HUES64 (cell line): ENCODE measurements around the gene PTGR2.
"Not testable (repeated sequence)": the region's sequence is repeated elsewhere in the genome, so short reads cannot be mapped to it uniquely, and the experiment has no call there.

Experiments
- H3K27ac ChIP-seq: 2 replicates; pipeline ENCODE4 v1.7.0; 2013; ENCODE audit warnings: low read depth, low read length, inconsistent platforms
- H3K27me3 ChIP-seq: 2 replicates; pipeline ENCODE4 v1.6.1; 2013; ENCODE audit warnings: mild to moderate bottlenecking, low read length; ENCODE audit not compliant: insufficient read depth
- H3K36me3 ChIP-seq: 2 replicates; pipeline ENCODE4 v1.6.1; 2013; ENCODE audit warnings: mild to moderate bottlenecking, low read length; ENCODE audit not compliant: insufficient read depth
- H3K4me1 ChIP-seq: 2 replicates; pipeline ENCODE4 v1.6.1; 2013; ENCODE audit warnings: mild to moderate bottlenecking, low read length, moderate library complexity; ENCODE audit not compliant: insufficient read depth
- H3K4me3 ChIP-seq: 2 replicates; pipeline ENCODE4 v1.5.1; 2013; ENCODE audit warnings: mild to moderate bottlenecking, low read length, moderate library complexity
- H3K9ac ChIP-seq: 2 replicates; pipeline ENCODE4 v1.6.1; 2013; ENCODE audit warnings: mild to moderate bottlenecking, low read depth, low read length
- H3K9me3 ChIP-seq: 2 replicates; pipeline ENCODE4 v1.6.1; 2013; ENCODE audit warnings: low read depth, low read length; ENCODE audit not compliant: insufficient read depth
- WGBS: fragments of 150-250, 120-280 bp; methylation state at CpG from one replicate; pipeline ENCODE4 v1.1.7; 2013; ENCODE audit warnings: missing lambda C conversion rate; 5-methylcytosine and 5-hydroxymethylcytosine counted together

Gene PTGR2

DNA sequence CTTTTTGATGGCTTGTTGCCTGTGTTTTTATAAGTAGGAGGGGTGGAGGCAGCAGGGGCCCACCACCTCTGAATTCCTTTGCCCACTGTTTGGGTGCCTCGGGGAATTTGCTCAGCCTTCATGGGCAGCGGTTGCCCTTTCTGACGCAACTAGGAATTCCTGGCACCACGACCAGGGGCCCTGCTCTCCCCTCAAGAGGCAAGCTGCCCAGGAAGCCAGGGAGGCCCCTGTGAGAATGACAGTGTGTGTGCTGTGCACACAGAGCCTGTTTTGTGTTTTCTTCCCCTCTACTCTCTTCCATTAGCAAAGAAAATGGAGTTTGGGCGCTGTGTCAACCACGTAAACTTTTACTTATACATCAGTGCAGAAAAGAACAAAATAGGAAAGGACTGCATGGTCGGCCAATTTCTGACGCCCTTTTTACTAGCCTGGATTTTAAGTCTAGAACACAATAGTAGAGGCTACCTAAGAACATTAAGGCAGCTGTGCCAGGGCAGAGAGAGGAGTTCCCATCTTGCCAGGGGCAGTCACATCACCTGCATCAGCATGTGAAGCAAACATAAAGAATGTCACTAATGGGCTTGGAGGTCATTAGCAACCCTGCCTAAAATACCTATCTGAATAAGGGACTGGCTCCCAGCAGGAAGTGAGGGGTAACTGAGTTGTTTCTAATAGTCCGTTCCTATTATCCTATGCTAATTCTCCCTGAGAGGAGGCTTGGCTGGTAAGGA lies 17.9 kb upstream of the PTGR2 start:
- no peaks in the 10 kb centered on the region for H3K36me3 ChIP-seq
- peaks cover 16% of the 10 kb centered on the region for H3K4me1 ChIP-seq
- H3K27ac ChIP-seq = no peak overlapping the region
- H3K9me3 ChIP-seq = no peaks in the 10 kb centered on the region
- no peak overlapping the region for H3K9ac ChIP-seq
- 55% methylated on average over 8 of the region's 9 CpGs for WGBS
- H3K27me3 ChIP-seq = no peaks in the 10 kb centered on the region
- H3K4me3 ChIP-seq = no peak overlapping the region

DNA sequence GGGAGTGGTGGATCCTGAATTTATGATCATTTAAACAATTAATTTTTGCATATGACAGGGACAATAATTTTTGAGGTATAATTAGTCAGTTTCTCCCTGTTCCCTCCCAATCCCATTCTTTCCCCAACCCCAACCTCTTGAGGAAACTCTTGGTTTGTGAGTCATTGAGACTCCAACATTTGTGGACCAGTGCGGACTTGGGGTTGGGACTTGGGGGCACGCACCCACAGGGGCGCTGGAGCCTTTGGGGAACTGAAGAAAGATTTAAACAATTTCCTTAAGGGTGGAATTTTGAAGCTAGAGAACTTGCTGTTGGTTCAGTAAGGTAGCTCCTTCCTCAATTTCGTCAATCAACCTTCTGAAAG lies 17.4 kb upstream of the PTGR2 start:
- Histone ChIP-seq H3K9ac (no peak overlapping the region), H3K9me3 (no peaks in the 10 kb centered on the region), H3K36me3 (no peaks in the 10 kb centered on the region), H3K4me3 (no peak overlapping the region), H3K27me3 (no peaks in the 10 kb centered on the region), H3K27ac (no peak overlapping the region), H3K4me1 (peaks cover 16% of the 10 kb centered on the region)
- 89% methylated on average over 4 of the region's 4 CpGs for WGBS

- H3K27ac ChIP-seq, H3K36me3 ChIP-seq, H3K9me3 ChIP-seq, H3K4me3 ChIP-seq, H3K9ac ChIP-seq, H3K27me3 ChIP-seq: not testable (repeated sequence)
- H3K4me1 ChIP-seq = peaks cover 16% of the 10 kb centered on the region
- WGBS = 91% methylated on average over 7 of the region's 7 CpGs
Measured at GRCh38 chr14:73838293-73839034, 13.2 kb upstream of the PTGR2 start.

DNA sequence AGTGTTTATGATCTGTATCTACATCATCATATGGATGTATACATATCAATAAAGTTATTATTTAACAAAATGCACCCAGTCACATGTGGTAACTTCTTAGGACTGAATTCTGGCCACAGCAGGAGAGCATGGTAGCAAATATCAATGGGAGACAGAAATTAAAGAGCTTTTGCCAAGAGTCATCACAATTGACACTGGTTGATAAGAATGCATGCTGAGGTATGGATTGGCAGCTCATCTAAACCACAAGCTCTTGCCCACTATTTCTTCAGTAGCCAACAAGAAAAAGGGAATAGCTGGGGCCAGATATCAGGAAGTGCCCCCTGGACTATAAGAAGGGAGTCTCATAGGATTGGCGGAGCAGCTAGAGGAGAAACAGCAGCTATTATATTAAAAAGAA lies 9.4 kb upstream of the PTGR2 start:
- Histone ChIP-seq H3K4me1 (no peaks in the 10 kb centered on the region), H3K27me3 (no peaks in the 10 kb centered on the region)
- WGBS = 92% methylated on average over 1 of the region's 1 CpG

DNA sequence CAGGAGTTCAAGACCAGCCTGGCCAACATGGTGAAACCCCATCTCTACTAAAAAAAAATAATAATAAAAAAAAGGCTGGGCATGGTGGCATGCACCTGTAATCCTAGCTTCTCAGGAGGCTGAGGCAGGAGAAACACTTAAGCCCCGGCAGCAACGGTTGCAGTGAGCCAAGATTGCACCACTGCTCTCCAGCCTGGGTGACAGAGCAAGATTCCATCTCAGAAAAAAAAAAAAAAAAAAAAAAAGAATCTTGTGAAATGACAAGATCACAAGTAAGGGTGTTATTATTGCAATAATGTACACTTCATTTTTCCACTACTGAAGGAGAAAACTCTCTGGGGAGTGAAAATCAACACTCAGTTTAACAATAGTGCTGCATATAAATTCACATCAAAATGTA lies 8.8 kb upstream of the PTGR2 start:
- WGBS = 93% methylated on average over 2 of the region's 2 CpGs
- Histone ChIP-seq H3K36me3 (no peaks in the 10 kb centered on the region), H3K4me3 (no peak overlapping the region), H3K27ac (no peak overlapping the region), H3K9me3 (0 out of 2 replicates have a peak, but pooled peaks cover 3% of the 10 kb centered on the region), H3K27me3 (no peaks in the 10 kb centered on the region), H3K9ac (no peak overlapping the region), H3K4me1 (no peaks in the 10 kb centered on the region)

More for the DNA sequence above, 9.4 kb upstream of the PTGR2 start:
- Histone ChIP-seq H3K4me3 (no peak overlapping the region), H3K36me3 (no peaks in the 10 kb centered on the region), H3K9me3 (0 out of 2 replicates have a peak, but pooled peaks cover 3% of the 10 kb centered on the region), H3K9ac (no peak overlapping the region), H3K27ac (no peak overlapping the region)

- 0 out of 2 replicates have a peak, but pooled peaks cover 3% of the 10 kb centered on the region for H3K9me3 ChIP-seq
- no peak overlapping the region for H3K9ac ChIP-seq
- no peaks in the 10 kb centered on the region for H3K4me1 ChIP-seq
- no peaks in the 10 kb centered on the region for H3K36me3 ChIP-seq
- no peak overlapping the region for H3K4me3 ChIP-seq
- no peak overlapping the region for H3K27ac ChIP-seq
- H3K27me3 ChIP-seq = no peaks in the 10 kb centered on the region
- 70% methylated on average over 2 of the region's 2 CpGs for WGBS
Measured at GRCh38 chr14:73843296-73843695, 8.3 kb upstream of the PTGR2 start.

DNA sequence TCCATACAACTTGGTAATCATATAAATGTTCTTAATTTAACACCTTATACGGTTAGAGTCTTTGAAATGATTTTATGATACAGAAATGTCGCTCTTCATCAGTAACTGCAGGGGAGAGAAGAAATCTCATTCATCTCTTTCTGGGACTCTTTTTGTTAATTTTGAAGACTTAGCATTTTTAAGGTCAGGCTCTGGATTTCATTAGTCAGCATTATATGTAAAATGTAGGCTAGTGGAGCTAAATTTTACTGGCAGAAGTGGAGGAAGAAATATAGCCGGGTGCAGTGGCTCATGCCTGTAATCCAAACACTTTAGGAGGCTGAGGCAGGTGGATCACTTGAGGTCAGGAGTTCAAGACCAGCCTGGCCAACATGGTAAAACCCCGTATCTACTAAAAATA lies 4.7 kb upstream of the PTGR2 start:
- 91% methylated on average over 4 of the region's 4 CpGs for WGBS

GRCh38 chr14:73851000-73851399 lies 631 bp upstream of the PTGR2 start:
- Histone ChIP-seq H3K9ac (peak overlapping the region; percentile 99), H3K27ac (peak overlapping the region; percentile 57; the same call in 1 of the 2 replicates), H3K4me3 (peak overlapping the region; percentile 98), H3K9me3 (0 out of 2 replicates have a peak, but pooled peaks cover 2% of the 10 kb centered on the region), H3K36me3 (peaks cover 13% of the 10 kb centered on the region), H3K27me3 (no peaks in the 10 kb centered on the region), H3K4me1 (peaks cover 9% of the 10 kb centered on the region; the same call in 1 of the 2 replicates)
- WGBS = 64% methylated on average over 6 of the region's 6 CpGs

More for the DNA sequence above, 4.7 kb upstream of the PTGR2 start:
- Histone ChIP-seq H3K4me1 (peaks cover 9% of the 10 kb centered on the region; the same call in 1 of the 2 replicates), H3K9ac (no peak overlapping the region), H3K4me3 (no peak overlapping the region), H3K36me3 (no peaks in the 10 kb centered on the region), H3K27ac (no peak overlapping the region), H3K9me3 (0 out of 2 replicates have a peak, but pooled peaks cover 3% of the 10 kb centered on the region), H3K27me3 (no peaks in the 10 kb centered on the region)

DNA sequence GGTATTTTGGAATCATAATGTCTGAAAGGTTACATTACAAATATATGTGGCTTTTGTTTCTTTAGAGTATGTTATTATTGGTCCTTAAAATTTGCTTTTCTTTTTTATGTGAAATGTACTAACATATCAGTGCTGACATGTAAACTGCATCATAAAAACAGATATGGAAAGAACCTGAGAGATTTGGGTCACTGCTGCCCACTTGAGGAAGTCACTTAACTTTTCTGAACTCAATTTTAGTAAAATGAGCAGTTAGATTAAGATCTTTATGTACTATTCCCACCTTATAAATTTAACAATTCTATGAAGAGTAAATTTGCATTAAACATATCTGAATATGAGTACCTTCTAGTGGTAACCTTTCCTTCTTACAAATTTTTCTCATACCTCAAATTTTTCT lies 7.5 kb downstream of the PTGR2 start:
- H3K9me3 ChIP-seq = no peaks in the 10 kb centered on the region
- H3K4me1 ChIP-seq = no peaks in the 10 kb centered on the region
- H3K36me3 ChIP-seq = peaks cover 61% of the 10 kb centered on the region
- H3K27me3 ChIP-seq = no peaks in the 10 kb centered on the region
- no peak overlapping the region for H3K4me3 ChIP-seq
- H3K9ac ChIP-seq = no peak overlapping the region
- H3K27ac ChIP-seq = no peak overlapping the region

GRCh38 chr14:73861073-73861472 lies 9.4 kb downstream of the PTGR2 start:
- Histone ChIP-seq H3K9me3 (no peaks in the 10 kb centered on the region), H3K36me3 (peaks cover 66% of the 10 kb centered on the region)

DNA sequence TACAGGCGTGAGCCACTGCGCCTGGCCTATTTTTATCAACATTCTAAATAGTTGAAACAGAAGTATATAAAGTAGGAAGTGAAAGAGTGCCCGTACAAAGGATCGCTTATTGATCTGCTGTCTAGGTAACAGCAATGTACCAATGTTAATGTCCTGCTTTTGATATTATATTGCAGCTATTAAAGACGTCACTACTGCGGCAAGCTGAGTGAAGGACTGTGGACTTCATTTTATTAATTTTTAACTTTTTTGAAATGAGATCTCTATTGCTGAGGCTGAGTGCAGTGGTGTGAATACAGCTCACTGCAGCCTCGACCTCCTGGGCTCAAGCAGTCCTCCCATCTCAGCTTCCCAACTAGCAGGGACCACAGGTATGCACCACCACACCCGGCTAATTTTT lies 10.8 kb downstream of the PTGR2 start:
- peaks cover 72% of the 10 kb centered on the region for H3K36me3 ChIP-seq
- no peak overlapping the region for H3K4me3 ChIP-seq
- no peaks in the 10 kb centered on the region for H3K27me3 ChIP-seq
- 99% methylated on average over 6 of the region's 8 CpGs for WGBS
- H3K9me3 ChIP-seq = no peaks in the 10 kb centered on the region
- no peaks in the 10 kb centered on the region for H3K4me1 ChIP-seq
- no peak overlapping the region for H3K9ac ChIP-seq
- H3K27ac ChIP-seq = no peak overlapping the region

More at GRCh38 chr14:73861073-73861472, 9.4 kb downstream of the PTGR2 start:
- Histone ChIP-seq H3K4me1 (no peaks in the 10 kb centered on the region), H3K27ac (no peak overlapping the region), H3K4me3 (no peak overlapping the region), H3K9ac (no peak overlapping the region), H3K27me3 (no peaks in the 10 kb centered on the region)
- WGBS = 89% methylated on average over 5 of the region's 5 CpGs
